ENCODE measurements around the gene FGF1. TPM values are rescaled to one million over a fixed set of nuclear protein-coding genes. Genes with fewer than 3 reads are reported as not detected.

Gene FGF1
- polyA plus RNA-seq, 5 donors = 0.64 to 2.2 (median 1.5) TPM

GRCh38 chr5:142644640-142645361 lies 41.1 kb downstream of the FGF1 start:
- no peak for DNase-seq

GRCh38 chr5:142644127-142644526 lies 41.8 kb downstream of the FGF1 start:
- no peak for DNase-seq

GRCh38 chr5:142643634-142644033 lies 42.3 kb downstream of the FGF1 start:
- DNase-seq = no peak

DNA sequence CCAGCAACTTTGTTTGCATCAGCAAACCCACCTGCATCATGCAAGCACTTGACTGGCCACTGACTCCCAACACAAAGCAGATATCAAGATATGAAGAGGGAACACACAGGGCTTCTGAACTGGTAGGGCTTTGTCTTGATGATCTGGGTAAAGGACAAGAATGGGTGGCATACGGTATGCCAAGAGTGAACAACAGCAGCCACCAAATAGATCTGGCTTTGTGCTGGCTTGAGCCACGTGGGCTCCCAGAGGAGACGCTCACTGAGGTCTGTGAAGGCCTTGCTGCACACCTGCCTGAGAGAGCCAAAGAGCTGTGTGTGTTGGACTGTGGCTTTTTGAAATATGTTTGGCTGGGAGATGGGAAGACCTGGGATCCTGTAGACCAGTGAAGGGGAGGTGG lies 43.5 kb downstream of the FGF1 start:
- DNase-seq = no peak

DNA sequence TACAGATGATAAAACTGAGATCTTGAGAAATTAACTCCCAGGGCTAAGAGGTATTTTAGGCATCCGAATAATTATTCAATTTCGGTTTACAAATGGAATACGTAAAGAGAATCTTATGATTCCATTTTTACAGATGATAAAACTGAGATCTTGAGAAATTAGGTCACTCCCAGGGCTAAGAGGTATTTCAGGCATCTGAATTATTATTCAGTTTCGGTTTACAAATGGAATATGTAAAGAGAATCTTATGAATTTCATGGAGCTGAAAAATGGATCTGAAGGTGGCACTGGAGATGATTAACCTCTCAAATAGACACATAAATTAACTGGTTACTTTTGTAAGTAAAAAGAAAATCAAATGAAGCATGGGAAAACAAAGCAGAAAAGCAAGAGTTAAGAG lies 44.2 kb downstream of the FGF1 start:
- DNase-seq = no peak

DNA sequence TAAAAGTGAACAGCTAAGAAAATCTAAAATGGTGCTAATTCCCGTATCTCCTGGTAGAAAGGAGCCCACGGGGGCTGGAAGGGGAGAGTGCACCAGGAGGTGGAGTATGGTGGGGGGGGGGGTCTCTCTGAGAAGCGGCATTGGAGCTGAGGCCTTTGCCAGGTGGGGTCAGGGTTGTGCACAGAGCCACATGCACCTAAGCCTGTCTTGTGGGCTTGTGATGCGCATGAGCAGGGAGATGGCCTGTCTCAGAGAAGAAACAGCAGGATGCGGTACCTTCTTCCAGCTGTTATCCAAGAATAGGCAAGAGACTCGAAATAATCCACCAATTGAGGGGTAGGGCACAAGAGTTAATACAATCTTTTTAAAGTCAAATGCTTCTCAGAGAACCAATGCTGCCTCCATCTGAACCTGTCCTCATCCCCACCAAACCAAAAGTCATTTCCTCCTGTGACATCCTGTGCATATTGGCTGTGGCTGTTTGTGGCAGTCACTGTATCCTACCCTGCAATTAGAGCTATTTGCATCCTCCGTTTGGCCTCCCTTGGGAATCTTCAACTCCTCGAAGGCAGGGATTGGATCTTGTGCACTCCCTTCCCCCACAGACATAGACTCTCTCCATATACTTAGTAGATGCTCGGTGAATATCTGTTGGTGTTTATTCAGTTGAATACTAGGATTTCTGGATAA lies 45.4 kb downstream of the FGF1 start:
- DNase-seq = no peak

DNA sequence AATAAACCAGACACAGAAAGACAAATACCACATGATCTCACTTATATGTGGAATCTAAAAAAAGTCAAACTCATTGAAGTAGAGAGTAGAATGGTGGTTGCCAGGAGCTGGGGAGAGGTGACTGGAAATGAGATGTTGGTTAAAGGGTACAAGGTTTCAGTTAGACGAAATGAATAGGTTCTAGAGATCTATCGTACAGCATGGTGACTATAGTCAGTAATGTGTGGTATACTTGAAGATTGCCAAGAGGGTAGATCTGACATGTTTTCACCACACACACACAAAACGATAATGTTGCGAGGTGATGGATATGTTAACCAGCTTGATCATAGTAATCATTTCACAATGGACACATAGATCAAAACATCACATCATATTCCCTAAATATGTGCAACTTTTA lies 46.4 kb downstream of the FGF1 start:
- DNase-seq = no peak

DNA sequence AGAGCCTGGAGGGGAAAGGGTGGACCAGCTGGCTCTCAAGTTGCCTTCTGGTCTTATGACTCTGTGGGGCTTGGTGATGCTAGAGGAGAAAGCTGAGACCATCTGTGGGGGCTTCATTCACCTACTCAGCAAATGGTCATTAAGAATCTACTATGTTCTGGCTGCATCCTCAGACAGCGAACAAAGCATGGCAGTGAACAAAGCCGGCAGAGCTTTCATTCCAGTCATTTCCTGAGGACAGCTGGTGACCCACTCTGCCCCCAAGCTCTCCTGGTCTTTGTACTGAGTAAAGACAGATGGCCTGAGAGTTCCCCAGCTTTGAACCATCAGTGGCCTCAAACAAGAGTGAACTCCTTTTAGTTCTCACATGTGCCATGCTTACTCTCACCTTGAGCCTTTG lies 48.0 kb downstream of the FGF1 start:
- no peak for DNase-seq

DNA sequence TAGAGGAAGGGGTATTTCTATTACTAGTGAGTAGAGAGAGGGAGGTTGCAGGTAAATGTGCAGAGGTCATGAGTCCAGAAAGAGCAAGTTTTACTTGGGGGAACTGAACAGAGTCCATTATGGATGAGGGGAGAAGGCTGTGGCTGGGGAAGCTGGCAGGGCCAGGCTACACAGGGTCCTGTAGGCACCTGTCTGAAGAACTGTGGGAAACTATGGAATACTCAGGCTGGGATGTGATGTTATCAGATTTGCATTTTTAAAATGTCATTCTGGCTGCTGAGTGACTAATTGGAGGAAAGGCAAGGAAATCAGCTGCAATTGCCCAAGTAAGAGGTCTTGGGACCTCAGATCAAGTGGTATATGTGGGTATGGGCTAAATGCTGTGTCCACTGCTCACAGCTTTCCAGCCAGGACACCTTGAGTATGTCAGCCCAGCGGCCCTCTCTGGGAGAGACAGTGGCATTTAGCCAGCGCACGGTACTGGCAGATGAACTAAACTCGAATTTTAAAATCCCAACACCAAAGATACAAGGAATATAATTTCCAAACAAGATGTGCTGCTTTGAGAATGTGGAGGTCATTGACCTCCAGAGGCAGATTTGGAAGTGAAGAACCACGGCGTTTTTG lies 49.1 kb downstream of the FGF1 start:
- no peak for DNase-seq

DNA sequence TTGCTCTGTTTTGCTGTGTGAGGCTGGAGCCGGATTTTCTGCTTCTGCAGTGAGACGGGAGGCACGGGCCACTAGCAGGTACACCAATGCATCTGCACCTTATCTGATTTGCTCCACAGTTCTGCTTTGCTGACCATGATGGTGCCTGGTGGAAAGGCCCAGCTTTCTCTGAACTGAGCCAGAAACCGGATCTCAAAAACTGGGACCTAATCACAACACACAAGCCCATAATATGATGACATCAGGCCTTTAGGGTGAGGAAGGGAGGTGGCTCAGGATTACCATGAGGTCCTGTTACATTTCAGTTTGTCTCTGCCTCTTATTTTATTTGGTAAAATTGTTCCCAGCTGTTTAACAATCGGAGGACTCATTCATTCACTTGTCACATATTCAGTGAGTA lies 49.8 kb downstream of the FGF1 start:
- DNase-seq = no peak

GRCh38 chr5:142634216-142635011 lies 51.5 kb downstream of the FGF1 start:
- no peak for DNase-seq

DNA sequence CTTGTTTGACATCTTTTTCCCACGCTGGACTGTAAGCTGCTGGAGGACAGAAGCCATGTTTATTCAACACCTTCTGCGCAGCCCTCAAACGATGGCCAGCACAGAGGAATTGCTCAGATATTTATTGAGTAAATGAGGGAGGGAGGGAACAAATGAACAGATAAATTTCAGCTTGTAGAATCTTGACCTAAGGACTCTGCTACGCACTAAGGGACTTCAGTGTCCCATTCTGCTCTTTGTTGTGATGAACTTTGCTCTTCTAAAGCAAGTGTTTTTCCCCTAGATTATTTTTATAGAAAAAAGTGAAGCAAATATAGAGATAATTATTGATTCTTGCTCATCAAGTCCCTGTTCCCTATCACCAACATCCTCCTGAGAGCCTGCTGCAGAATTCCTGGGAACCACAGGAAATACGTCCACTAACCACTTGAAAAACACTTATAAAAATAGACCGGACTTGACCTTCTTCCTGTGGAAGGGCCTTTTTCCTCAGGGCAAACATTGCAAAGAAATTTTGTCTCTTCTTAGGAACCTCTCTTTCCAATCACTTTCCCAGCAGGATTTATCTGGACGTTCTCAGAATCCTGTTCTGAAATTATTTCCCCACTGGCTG lies 54.9 kb downstream of the FGF1 start:
- DNase-seq = no peak

GRCh38 chr5:142627383-142628217 lies 58.3 kb downstream of the FGF1 start:
- DNase-seq = no peak

- no peak for DNase-seq
Measured at GRCh38 chr5:142626786-142627185, 59.1 kb downstream of the FGF1 start.

- DNase-seq = no peak
Measured at GRCh38 chr5:142626099-142626498, 59.8 kb downstream of the FGF1 start.

DNA sequence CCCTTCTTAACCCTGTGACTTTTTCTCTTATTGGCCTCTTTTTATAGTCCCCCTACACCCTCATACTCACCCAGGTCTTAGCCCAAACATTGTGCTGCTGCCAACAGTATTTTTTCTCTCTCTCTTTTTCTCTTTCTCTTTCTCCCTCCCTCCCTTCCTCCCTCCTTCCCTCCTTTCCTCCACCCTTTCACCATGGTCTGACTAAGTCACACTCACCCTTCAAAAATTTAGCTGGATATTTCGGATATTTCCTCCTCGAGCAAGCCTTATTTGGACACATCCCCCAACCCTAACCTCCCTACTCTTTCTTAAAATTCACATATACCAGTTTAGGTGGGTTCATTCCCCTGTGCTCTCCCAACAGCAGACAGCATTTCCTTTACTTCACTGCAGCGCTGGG lies 64.7 kb downstream of the FGF1 start:
- DNase-seq = no peak

DNA sequence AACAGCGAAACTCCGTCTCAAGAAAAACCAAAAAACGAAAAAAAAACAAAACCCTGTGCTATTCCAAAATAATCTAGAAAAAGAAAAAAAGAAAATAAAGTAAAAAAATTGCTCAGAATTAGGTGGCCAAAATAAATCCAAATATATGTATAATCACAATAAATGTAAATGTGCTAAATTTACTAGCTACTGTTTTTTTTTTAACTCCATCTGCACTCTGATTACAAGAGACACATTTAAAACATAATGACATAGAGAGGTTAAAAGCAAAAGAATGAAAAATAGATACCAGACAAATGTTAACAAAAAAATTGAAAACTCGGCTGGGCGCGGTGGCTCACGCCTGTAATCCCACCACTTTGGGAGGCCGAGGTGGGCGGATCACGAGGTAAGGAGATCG lies 66.1 kb downstream of the FGF1 start:
- DNase-seq = no peak

GRCh38 chr5:142618130-142618523 lies 67.8 kb downstream of the FGF1 start:
- no peak for DNase-seq

- no peak for DNase-seq
Measured at GRCh38 chr5:142617416-142618129, 68.3 kb downstream of the FGF1 start.

DNA sequence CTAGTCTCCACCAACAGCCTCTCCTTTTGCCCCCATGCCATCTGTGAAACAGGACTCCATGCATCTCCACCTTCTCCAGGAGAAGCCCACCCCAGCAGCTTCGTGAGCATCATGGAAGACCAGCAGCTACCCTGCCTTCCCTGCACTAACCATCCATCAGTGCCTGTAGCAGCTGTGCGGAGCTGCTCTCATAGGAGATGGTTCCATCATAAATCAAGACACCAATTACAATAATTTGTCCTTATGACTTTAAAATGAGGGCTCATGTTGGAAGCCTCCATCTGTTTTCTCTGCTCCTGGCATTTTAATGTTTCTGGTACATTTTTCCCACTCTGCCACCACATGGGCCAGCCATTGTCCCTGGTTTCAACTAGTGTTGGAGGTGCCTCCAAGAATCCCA lies 69.9 kb downstream of the FGF1 start:
- DNase-seq = no peak

Data from right lung (tissue), 5 donors.